Eye (tissue), 1 donor: Measurements from ENCODE around the gene ADAMTS12.
"Not testable (repeated sequence)": the region's sequence is repeated elsewhere in the genome, so short reads cannot be mapped to it uniquely, and the experiment has no call there.

Source experiments
- DNase-seq: peaks from one replicate; pipeline ENCODE4 v3.0.0-alpha.2; 2015

ADAMTS12 gene

GRCh38 chr5:33515366-33515765 lies 376.4 kb downstream of the ADAMTS12 start:
- not testable (repeated sequence) for DNase-seq

GRCh38 chr5:33513462-33514185 lies 378.2 kb downstream of the ADAMTS12 start:
- no peak for DNase-seq

- DNase-seq: no peak
Observed at GRCh38 chr5:33509036-33509435, 382.8 kb downstream of the ADAMTS12 start.

GRCh38 chr5:33507426-33507825 lies 384.4 kb downstream of the ADAMTS12 start:
- DNase-seq: no peak

GRCh38 chr5:33504570-33504969 lies 387.2 kb downstream of the ADAMTS12 start:
- DNase-seq: no peak

- DNase-seq: no peak
Observed at GRCh38 chr5:33501899-33502298, 389.9 kb downstream of the ADAMTS12 start.

- no peak for DNase-seq
Observed at GRCh38 chr5:33501260-33501659, 390.5 kb downstream of the ADAMTS12 start.

- no peak for DNase-seq
Observed at GRCh38 chr5:33494466-33494865, 397.3 kb downstream of the ADAMTS12 start.

GRCh38 chr5:33491941-33492340 lies 399.8 kb downstream of the ADAMTS12 start:
- DNase-seq: no peak

- no peak for DNase-seq
Observed at GRCh38 chr5:33490071-33490665, 401.6 kb downstream of the ADAMTS12 start.

GRCh38 chr5:33489481-33490067 lies 402.2 kb downstream of the ADAMTS12 start:
- no peak for DNase-seq

- no peak for DNase-seq
Observed at GRCh38 chr5:33488558-33489355, 403.0 kb downstream of the ADAMTS12 start.

GRCh38 chr5:33487236-33487635 lies 404.6 kb downstream of the ADAMTS12 start:
- DNase-seq: peak; percentile 33

GRCh38 chr5:33482335-33482734 lies 409.5 kb downstream of the ADAMTS12 start:
- peak; percentile 51 for DNase-seq

GRCh38 chr5:33480876-33481275 lies 410.9 kb downstream of the ADAMTS12 start:
- DNase-seq: no peak

GRCh38 chr5:33479311-33479710 lies 412.5 kb downstream of the ADAMTS12 start:
- no peak for DNase-seq

- no peak for DNase-seq
Observed at GRCh38 chr5:33477816-33478215, 414.0 kb downstream of the ADAMTS12 start.

GRCh38 chr5:33476992-33477391 lies 414.8 kb downstream of the ADAMTS12 start:
- DNase-seq: no peak

GRCh38 chr5:33475706-33476105 lies 416.1 kb downstream of the ADAMTS12 start:
- no peak for DNase-seq

GRCh38 chr5:33474931-33475499 lies 416.8 kb downstream of the ADAMTS12 start:
- DNase-seq: no peak

- no peak for DNase-seq
Observed at GRCh38 chr5:33474004-33474403, 417.8 kb downstream of the ADAMTS12 start.
